IPS-NIHi7 (cell line): Measurements from ENCODE around the gene ADA.

Source experiments
- DNase-seq: peaks from one replicate; pipeline ENCODE4 v3.0.0; 2012; ENCODE audit warnings: mixed read lengths; ENCODE audit errors: extremely low spot score

ADA gene

DNA sequence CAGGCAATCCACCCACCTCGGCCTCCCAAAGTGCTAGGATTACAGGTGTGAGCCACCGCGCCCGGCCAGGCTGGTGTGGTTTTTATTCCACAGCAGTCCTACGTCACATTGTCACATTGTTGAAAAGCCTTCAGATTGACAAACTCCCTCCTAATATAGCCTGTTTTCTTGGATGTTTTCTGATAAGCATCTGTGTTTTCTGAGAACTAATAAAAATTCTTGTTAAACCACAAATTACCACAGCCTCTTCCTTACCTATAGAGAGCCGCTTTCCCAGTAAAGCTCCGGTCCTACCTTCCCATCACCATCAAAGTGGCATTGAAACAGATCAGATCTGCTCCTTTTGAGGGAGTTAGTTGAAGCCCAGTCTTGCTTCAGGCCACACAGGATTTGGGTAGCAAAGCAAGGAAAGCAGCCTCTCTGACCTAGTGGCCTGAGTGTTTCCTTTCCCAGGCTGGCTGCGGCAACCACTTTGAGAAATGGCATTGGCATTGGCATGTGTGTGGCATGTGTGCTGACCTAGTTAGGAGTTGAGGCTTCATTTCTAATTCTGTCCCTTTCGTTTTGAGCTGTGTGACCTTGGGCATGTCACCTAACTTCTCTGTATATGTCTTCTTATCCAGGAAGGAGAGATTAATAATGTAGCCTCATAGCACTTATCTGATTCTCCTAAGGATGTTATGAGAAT is 70.8 kb downstream of the ADA start:
- no peak for DNase-seq

DNA sequence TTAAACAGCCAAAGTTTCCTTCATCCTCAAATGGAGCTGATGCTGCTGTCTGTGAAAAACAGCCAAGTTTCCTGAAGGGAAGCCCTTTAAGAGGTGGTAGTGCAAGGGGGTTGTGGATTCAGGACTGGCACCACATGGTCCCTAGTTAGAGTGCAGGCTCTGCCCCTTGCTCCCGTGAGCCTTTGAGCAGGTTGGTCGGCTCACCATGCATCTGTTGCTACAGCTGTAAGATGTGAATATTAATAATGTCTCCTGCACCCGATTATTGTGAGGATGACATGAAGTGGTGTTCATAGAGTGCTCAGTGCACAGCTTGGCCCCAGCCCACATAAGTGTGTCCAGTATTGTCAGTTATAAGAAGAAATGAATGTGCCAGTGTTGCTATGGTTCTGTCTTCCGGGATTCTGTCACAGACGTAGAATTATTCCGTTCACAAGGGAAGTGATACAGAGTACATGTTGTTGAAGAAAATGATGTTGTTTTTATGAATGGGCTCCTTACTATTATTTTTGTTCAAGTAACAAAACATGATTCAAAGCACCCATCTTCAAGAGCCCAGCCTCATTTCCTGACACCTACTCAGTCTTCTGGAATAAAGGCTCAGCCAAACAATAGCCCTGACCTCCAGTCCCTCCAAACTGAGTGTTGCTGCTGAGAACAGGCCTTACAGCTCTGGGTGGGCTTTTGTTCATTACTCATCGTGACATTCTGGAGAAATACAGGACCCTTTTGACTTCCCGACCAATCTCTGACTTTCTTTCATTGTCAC is 72.0 kb downstream of the ADA start:
- no peak for DNase-seq

DNA sequence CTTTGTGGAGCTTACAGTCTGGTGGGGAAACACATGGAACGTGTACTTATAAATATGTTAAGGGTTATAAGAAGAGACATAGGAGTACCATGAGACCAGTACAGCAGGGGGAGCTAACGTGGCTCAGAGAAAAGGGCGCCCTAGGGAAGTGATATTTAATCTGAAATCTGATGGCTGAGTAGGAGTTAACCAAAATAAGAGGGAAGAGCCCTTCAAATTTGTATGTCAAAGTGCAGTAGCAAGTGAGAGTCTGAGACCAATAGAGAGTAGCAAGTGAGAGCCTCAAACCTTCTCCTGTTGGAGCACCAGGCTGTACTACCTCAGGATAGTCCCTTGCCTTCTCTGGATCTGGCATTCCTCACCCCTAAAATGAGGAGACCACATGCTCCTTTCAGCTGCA is 75.2 kb downstream of the ADA start:
- no peak for DNase-seq

DNA sequence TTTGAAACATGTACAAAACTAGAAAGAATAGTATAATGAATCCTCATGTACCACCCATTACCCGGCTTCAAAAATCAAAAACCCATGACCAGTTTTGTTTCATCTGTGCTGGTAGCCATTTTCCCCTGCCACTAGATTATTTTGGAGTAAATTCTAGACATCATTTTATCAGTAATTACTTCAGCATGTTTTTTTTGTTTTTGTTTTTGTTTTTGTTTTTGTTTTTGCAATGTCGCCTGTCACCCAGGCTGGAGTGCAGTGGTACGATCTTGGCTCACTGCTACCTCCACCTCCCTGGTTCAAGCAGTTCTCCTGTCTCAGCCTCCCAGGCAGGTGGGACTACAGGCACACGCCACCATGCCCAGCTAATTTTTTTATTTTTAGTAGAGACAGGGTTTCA is 77.1 kb downstream of the ADA start:
- DNase-seq: no peak

DNA sequence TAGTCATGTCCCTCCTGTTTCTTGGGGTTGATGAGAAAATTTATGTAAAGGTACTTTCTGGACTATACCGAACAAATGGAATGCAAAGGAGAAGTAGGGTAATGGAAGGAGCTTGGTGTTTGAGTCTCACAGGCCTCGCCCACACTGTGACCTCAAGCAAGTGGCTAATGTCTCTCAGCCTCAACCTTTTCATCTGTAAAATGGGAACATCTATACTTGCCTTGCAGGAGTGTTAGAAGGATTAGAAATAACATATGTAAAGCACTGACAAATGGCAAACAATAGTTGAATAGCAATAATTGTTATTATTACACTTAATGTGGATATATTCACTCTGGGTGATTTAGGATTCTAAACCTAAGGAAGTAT is 78.0 kb downstream of the ADA start:
- no peak for DNase-seq

DNA sequence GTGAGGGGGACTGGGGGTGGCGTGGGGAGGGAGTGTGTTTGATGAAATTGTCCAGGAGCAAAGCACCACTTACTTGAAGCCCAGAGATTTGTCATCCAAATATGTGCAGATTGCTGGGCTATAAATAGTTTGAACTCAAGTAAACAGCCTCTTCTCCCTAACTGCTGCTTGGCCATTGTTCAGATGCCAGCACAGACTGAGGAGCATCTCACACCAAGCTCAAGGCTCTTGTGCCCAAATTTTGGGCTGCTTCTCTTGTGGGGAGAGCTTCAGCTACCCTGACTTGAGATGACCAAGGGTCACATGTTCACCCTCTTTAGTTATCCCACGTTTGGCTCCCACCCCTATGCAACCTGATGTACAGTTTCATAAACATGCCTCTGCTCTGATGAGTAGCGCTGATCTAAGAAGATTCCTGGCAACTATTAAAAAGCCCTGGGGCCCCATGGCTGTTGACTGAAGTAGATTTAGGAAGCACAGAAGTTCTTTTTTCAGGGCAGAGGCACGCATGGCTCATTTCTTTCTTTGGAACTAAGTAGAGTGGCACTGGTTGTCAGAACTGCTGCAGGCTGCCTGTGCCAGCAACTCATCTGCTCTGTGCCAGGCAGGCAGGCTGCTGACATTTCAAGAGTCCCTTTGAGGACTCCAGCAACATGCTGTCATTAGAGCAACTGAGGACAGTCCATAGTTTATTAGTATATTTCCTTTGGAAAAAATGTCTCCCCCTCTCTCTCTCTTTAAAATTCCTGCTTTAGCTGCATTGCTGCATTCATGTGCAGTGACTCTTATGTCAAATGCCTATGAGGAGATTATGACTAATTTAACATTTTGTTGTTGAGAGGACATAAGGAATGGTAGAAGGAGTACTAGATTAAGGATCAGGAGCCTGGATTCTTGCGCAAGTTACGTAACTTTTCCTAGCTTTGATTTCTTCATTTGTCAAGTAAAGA is 78.7 kb downstream of the ADA start:
- no peak for DNase-seq

DNA sequence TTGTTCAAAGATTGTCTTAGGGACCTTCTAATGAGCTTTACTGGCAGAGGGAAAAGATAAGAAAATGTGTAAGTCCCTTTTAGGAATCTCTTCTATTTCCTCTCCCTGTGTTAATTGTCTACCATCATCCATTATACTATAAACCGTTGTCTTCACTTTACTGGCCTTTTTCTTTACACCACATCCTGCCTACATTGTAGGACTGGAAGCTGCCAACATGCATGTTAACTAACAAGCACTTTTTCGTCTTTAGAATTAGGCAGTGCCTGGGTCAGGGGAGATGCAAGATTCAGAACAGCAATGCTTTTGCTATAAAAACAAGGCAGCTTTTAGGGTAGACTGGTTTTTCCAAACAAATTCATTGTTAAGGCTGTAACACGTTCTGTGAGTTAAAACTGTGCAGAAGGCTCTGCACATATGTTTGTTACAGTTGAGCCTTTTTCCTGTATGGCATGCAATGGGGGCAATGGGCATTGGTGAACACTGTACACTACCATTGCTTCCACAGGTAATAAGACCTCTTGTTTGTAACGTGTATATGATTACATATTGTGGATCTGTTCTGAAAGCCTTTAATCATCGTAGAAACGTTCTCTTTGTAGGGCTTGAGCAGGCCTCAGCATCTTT is 80.0 kb downstream of the ADA start:
- no peak for DNase-seq

DNA sequence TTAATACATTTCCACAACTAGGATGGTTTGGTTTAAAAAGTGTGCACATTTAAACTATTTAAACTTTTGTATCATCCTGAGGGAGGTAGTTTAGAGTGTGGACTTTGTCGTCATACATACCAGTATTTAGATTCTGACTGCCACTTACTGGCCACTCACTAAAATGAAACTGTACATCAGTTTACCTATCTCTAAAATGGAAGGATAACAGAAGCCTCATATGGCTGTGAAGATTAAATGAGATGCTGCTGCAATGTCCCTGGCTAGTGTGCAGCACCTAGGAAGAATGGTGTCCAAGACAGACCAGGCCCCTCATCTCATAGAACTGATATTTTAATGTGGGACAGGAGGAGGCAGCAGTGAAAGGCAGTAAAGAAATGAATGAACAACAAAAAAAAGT is 81.1 kb downstream of the ADA start:
- DNase-seq: no peak
